A549 (cell line): ENCODE data around the gene ATG4D.

Experiments
- CTCF ChIP-seq: fragments of >200 bp; sonication (Bioruptor Twin); formaldehyde crosslinking; IDR thresholded peaks from 3 replicates; pipeline ENCODE4 v1.5.1; 2016
- EHMT2 ChIP-seq: fragments of 200-600 bp; sonication (generic); IDR thresholded peaks from 2 replicates; pipeline ENCODE4 v1.6.1; 2016; ENCODE audit warnings: antibody characterized with exemption, low read depth, mild to moderate bottlenecking, moderate library complexity
- ELK1 ChIP-seq: fragments of 150-350 bp; IDR thresholded peaks from 2 replicates; pipeline ENCODE4 v1.6.1; 2014; ENCODE audit warnings: low read depth, mild to moderate bottlenecking, low read length
- HDAC2 ChIP-seq: fragments of 200-600 bp; sonication (generic); IDR thresholded peaks from 2 replicates; pipeline ENCODE4 v1.6.1; 2016
- TP53 ChIP-seq: fragments of 250-450 bp; sonication (Bioruptor Pico); IDR thresholded peaks from 2 replicates; pipeline ENCODE4 v1.5.0; 2021; ENCODE audit warnings: mild to moderate bottlenecking, moderate library complexity

GRCh38 chr19:10549733-10550132 lies 6.0 kb downstream of the ATG4D start:
- TF ChIP-seq CTCF (no peak), EHMT2 (no peak), TP53 (no peak), ELK1 (no peak), HDAC2 (no peak)
